ENCODE measurements around the gene SRSF9. TPM values are rescaled to one million over a fixed set of nuclear protein-coding genes. Genes with fewer than 3 reads are reported as not detected.
A peak's percentile ranks its signal among the peaks of the same experiment; 100 is the strongest.

The SRSF9 gene
- total RNA-seq, 1 donor from 2014 or later, result 115 TPM

GRCh38 chr12:120500581-120500980 lies 31.0 kb upstream of the SRSF9 start:
- Histone ChIP-seq H3K9me3 (no peaks in the 10 kb centered on the region), H3K36me3 (peaks cover 74% of the 10 kb centered on the region), H3K4me3 (no peak overlapping the region), H3K4me1 (peaks cover 14% of the 10 kb centered on the region), H3K27ac (no peak overlapping the region), H3K27me3 (ENCODE audit: low read depth) (no peaks in the 10 kb centered on the region)
- TF ChIP-seq CTCF (IDR thresholded peaks at IDR 0.05), result no peak
- ATAC-seq (no peak), DNase-seq (no peak)
- intact Hi-C loops (cut with DNase I), result no loop called here

- peaks cover 24% of the 10 kb centered on the region for H3K4me1 ChIP-seq
- H3K9me3 ChIP-seq, result no peaks in the 10 kb centered on the region
- no peak overlapping the region for H3K27ac ChIP-seq
- intact Hi-C loops (cut with DNase I), result no loop called here
- H3K4me3 ChIP-seq, result no peak overlapping the region
- no peak for DNase-seq
- ATAC-seq, result no peak
- peaks cover 59% of the 10 kb centered on the region for H3K36me3 ChIP-seq
- no peaks in the 10 kb centered on the region for H3K27me3 ChIP-seq (ENCODE audit: low read depth)
- TF ChIP-seq CTCF (IDR thresholded peaks at IDR 0.05), result no peak
Measured at GRCh38 chr12:120498870-120499515, 29.4 kb upstream of the SRSF9 start.

GRCh38 chr12:120497524-120498150 lies 28.1 kb upstream of the SRSF9 start:
- Histone ChIP-seq H3K4me1 (peaks cover 24% of the 10 kb centered on the region), H3K9me3 (no peaks in the 10 kb centered on the region), H3K4me3 (peak overlapping the region; percentile 93), H3K27me3 (ENCODE audit: low read depth) (no peaks in the 10 kb centered on the region), H3K36me3 (peaks cover 46% of the 10 kb centered on the region), H3K27ac (peak overlapping the region; percentile 81)
- ATAC-seq, result no peak
- intact Hi-C loops (cut with DNase I), result no loop called here
- no peak for DNase-seq
- no peak for TF ChIP-seq CTCF (IDR thresholded peaks at IDR 0.05)

- no peaks in the 10 kb centered on the region for H3K27me3 ChIP-seq (ENCODE audit: low read depth)
- H3K4me3 ChIP-seq, result peak overlapping the region; percentile 93
- H3K27ac ChIP-seq, result peak overlapping the region; percentile 81
- ATAC-seq, result peak; percentile 77 to 83
- H3K9me3 ChIP-seq, result no peaks in the 10 kb centered on the region
- TF ChIP-seq CTCF (IDR thresholded peaks at IDR 0.05), result no peak
- H3K36me3 ChIP-seq, result peaks cover 41% of the 10 kb centered on the region
- intact Hi-C loops (cut with DNase I), result no loop called here
- peak; percentile 79 for DNase-seq
- H3K4me1 ChIP-seq, result peaks cover 24% of the 10 kb centered on the region
Measured at GRCh38 chr12:120496413-120497340, 27.1 kb upstream of the SRSF9 start.

GRCh38 chr12:120495731-120496412 lies 26.3 kb upstream of the SRSF9 start, which contains the start of gene DYNLL1:
Gene DYNLL1, plus strand, starts transcription at chr12:120496113. Its CDS starts 309 bp downstream, at chr12:120496422.
- Histone ChIP-seq H3K36me3 (peaks cover 41% of the 10 kb centered on the region), H3K27ac (peak within 1 kb of the TSS; percentile 81), H3K27me3 (ENCODE audit: low read depth) (no peaks in the 10 kb centered on the region), H3K9me3 (no peaks in the 10 kb centered on the region), H3K4me1 (peaks cover 24% of the 10 kb centered on the region), H3K4me3 (peak within 1 kb of the TSS; percentile 93)
- peak; percentile 14 for TF ChIP-seq CTCF (IDR thresholded peaks at IDR 0.05)
- ATAC-seq, result peak; percentile 99 to 100
- peak; percentile 96 for DNase-seq
- intact Hi-C loops (cut with DNase I), result no loop called here

Data from lower lobe of right lung (tissue), 2 donors.